GM21529 (cell line): ENCODE data around the gene ZBTB7C.
"Not testable (repeated sequence)": the region's sequence is repeated elsewhere in the genome, so short reads cannot be mapped to it uniquely, and the experiment has no call there.

Source experiments
- ATAC-seq: cut with Tn5 transposase; IDR thresholded peaks from one replicate; pipeline ENCODE4 v1.9.1; 2021; ENCODE audit not compliant: unreplicated experiment

ZBTB7C gene

GRCh38 chr18:48408727-48409590, at the start of gene ZBTB7C:
ZBTB7C (minus strand) TSS chr18:48409383.
- no peak for ATAC-seq

GRCh38 chr18:48456838-48457237, 47.7 kb upstream of the ZBTB7C start:
- no peak for ATAC-seq

GRCh38 chr18:48455555-48456478, 46.6 kb upstream of the ZBTB7C start:
- no peak for ATAC-seq

- no peak for ATAC-seq
Observed at GRCh38 chr18:48454261-48454757, 45.1 kb upstream of the ZBTB7C start.

- ATAC-seq = no peak
Observed at GRCh38 chr18:48453330-48454066, 44.3 kb upstream of the ZBTB7C start.

GRCh38 chr18:48452861-48453323, 43.7 kb upstream of the ZBTB7C start:
- ATAC-seq = no peak

- ATAC-seq = no peak
Observed at GRCh38 chr18:48450685-48451084, 41.5 kb upstream of the ZBTB7C start.

GRCh38 chr18:48446582-48447225, 37.5 kb upstream of the ZBTB7C start:
- ATAC-seq = peak; percentile 71

GRCh38 chr18:48445540-48445939, 36.4 kb upstream of the ZBTB7C start:
- peak; percentile 56 for ATAC-seq

GRCh38 chr18:48442761-48443160, 33.6 kb upstream of the ZBTB7C start:
- no peak for ATAC-seq

GRCh38 chr18:48441405-48441881, 32.3 kb upstream of the ZBTB7C start:
- no peak for ATAC-seq

- ATAC-seq = no peak
Observed at GRCh38 chr18:48440924-48441323, 31.7 kb upstream of the ZBTB7C start.

- no peak for ATAC-seq
Observed at GRCh38 chr18:48436907-48437306, 27.7 kb upstream of the ZBTB7C start.

- not testable (repeated sequence) for ATAC-seq
Observed at GRCh38 chr18:48434382-48434781, 25.2 kb upstream of the ZBTB7C start.

- no peak for ATAC-seq
Observed at GRCh38 chr18:48433541-48433940, 24.4 kb upstream of the ZBTB7C start.

- ATAC-seq = no peak
Observed at GRCh38 chr18:48430150-48430549, 21.0 kb upstream of the ZBTB7C start.

- ATAC-seq = no peak
Observed at GRCh38 chr18:48428475-48429177, 19.4 kb upstream of the ZBTB7C start.

GRCh38 chr18:48422947-48423378, 13.8 kb upstream of the ZBTB7C start:
- ATAC-seq = no peak

- ATAC-seq = no peak
Observed at GRCh38 chr18:48419277-48420022, 10.3 kb upstream of the ZBTB7C start.
